Mesenteric fat pad (tissue), 1 donor: ENCODE data around the gene PTAR1. TPM values are rescaled to one million over a fixed set of nuclear protein-coding genes. Genes with fewer than 3 reads are reported as not detected.

Experiments used
- DNase-seq: peaks from one replicate; pipeline ENCODE4 v3.0.0-alpha.2; 2020; ENCODE audit warnings: low spot score
- total RNA-seq: library from RNA; stranded (reverse); fragmentation: NEBNext Ultra II Directional; extraction: Animal tissue kit (Norgen Biotek cat#: 25700); gene quantifications from one replicate; pipeline ENCODE4 v1.2.1, GENCODE V29; 2021
- donor health status: DM: yes; HTN: yes; CAD: no.

Gene PTAR1
- total RNA-seq, 1 donor from 2014 or later: 51.6 TPM

GRCh38 chr9:69753830-69754229 is 6.0 kb downstream of the PTAR1 start:
- no peak for DNase-seq

DNA sequence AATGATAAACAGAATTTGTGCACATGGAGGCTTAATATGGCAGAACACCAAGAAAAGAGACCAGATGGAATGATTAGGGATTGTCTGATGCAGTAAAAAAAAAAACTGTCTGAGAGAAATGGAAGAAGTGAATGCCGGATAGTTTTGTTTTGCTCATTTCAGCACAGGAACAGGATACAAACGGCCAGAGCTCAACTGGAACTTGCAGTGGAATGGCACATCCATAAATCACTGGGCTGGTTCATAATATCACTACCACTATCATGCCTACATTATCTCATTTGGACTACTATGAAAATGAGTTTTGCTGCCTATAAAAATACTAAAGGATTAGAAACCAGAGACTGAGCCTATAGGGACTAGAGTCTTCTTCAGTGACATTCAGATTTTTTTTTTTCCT is 9.7 kb downstream of the PTAR1 start:
- DNase-seq: no peak

DNA sequence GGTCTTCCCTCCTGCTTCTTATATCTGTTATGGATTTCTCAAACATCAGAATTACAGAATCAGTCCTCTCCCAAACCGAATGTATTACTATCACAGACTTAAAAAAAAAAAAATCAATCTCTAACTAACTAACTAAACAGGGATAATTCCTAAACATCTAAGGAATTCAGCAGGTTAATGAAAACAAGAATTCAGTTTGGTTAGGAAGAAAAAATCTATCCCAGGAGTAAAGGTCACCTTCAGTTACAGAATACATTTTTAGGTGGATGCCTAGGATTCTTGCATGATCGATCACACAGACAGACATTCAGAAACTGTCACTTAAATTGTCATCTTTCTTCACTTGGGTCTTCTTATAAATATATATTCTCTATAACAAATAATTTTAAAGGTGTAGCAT is 11.5 kb downstream of the PTAR1 start:
- no peak for DNase-seq

DNA sequence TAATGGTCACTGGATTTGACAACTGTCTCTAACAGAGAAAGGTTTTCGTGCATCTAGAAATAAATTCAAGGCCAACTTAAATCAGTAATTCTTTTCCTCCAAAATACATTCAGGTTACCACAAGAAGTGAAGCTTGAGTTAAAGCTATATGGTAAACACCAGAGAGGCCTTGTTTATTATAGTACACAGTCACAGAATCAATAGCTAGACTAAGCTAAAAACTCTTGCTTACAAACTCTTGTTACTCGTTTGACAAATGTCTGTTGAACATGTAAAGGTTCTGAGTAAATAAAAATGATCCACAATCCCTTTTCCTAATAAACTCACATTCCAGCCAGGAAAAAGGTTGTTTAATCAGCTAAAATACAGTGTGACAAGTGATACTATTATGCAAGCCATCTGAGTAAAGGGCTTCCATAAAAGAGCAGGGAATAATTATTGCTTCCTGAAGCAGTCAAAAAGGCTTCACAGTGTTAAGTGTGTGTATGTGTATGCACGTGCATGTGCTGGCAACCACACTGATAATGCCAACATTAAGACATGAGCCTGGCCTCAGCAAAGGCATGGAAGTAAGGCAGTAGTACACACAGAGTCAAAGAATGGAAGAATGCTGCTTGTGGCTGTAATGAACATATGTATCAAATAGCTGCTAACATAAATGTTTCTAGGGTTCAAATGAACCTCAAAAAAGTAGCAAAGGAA is 12.8 kb downstream of the PTAR1 start:
- DNase-seq: no peak

DNA sequence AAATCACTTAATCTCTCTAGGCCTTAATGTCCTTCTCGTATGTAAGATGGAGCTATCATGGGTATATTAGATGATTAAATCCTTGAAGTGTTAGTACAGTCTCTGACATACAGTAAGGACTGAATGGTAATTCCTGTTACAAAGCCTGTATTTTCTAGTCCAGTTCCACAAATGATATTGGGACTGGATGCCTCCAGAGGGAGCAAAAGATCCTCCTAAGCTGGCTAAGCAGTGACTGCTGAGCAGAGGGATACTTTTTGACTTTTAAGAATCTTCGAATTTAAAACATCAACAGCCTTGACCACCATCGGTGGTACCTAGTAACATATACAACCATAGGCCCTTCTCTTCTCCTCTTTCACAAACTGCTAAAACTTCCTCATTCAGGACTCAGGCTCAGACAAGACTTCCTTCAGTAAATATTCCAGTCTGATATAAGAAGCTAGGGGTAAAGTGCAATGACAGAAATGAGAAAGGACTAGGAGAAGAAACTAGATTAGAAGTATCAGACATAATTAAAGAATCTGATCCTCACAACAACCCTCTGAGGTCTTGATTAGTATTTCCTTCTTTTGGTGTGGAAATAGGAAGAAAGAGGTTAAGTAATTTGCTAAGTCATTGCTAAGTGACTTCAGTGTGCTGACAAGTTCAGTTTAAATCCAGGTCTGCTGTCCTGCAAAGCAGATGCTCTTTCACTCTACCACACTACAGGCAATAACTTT is 13.9 kb downstream of the PTAR1 start:
- DNase-seq: no peak

GRCh38 chr9:69744688-69745380 is 15.0 kb downstream of the PTAR1 start:
- no peak for DNase-seq

GRCh38 chr9:69743930-69744329 is 15.9 kb downstream of the PTAR1 start:
- DNase-seq: no peak

- DNase-seq: no peak
Observed at GRCh38 chr9:69740872-69741505, 18.8 kb downstream of the PTAR1 start.

- no peak for DNase-seq
Observed at GRCh38 chr9:69731348-69731747, 28.5 kb downstream of the PTAR1 start.

DNA sequence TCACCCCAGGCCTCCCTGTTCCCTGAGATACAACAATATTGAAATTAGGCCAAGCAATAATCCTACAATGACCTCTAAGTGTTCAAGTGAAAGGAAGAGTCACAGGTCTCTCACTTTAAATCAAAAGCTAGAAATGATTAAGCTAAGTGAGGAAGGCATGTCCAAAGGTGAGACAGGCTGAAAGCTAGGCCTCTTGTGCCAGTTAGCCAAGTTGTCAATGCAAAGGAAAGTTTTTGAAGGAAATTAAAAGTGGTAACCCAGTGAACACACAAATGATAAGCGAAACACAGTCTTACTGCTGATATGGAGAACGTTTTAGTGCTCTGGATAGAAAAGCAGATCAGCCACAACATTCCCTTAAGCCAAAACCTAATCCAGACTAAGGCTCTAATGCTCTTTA is 39.8 kb downstream of the PTAR1 start:
- no peak for DNase-seq

DNA sequence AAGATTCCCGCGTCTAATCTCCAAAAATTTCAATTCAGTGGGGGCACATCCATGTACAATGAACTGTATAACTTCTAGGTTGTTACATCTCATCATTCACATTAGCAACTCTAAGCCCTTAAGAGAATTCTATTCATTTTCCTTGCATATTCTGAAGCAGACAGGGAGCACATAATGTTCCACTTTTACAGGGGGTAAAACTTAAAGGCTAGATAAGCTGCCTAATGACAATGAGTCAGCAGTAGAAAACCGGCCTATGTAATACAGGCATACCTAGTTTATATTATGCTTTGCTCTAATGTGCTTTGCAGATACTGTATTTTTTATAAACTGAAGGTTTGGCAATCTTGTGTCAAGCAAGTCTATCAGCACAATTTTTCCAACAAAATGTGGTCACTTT is 40.4 kb downstream of the PTAR1 start:
- DNase-seq: no peak

DNA sequence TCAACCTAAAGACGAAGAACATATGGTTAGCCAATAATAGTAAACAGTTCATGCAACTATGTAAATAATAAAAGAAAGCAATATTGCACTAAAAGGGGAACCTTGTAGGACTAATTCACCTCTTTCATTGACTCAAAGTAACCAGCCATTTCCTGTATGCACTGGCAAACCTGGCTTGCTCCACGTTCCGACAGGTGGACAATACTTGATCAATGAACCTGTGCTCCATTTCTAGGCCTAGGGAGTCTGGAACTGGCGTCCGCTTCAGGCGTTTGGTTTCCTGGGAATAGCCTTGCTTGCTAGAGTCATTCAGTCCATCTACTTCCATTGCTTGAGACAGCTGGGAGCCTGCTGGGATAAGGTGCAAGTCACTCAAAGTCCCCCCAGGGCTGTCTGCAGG is 41.6 kb downstream of the PTAR1 start:
- no peak for DNase-seq

DNA sequence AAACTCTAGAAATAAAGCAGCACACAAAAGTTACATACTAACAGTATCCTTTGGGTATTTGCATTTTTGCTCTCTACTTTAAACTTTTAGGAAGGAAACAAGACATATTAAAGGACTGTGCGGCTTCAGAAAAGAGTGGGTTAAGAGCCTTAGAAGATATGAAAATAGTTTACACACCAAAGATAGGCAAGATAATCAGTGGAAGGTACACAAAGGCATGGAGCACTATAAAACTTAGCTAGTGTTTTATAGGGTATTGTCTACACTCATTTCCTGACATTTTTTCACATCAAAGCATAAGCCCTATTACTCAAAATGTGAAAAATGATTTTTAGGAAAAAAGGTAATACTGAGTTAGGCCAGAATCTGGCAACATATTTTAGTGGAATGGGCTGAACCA is 44.0 kb downstream of the PTAR1 start:
- no peak for DNase-seq

DNA sequence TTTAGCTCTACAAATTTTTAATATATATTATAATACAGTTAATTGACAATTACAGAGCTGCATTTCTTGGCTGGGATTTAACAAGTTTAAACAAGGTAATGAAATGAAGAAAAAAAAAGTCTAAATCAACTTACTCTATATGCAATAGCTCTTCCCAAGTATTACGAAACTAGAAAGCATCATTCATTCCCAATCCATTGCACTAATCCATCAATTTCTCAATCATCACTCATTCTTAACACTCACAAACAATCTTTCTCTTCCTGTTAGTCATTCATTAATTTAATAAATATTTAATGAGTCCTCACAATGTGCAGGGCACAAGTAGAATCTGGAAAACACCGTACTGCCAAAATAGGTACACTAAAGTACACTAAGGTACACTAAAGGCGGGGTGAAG is 44.7 kb downstream of the PTAR1 start:
- DNase-seq: no peak

GRCh38 chr9:69697475-69697874 is 62.3 kb downstream of the PTAR1 start:
- DNase-seq: no peak

DNA sequence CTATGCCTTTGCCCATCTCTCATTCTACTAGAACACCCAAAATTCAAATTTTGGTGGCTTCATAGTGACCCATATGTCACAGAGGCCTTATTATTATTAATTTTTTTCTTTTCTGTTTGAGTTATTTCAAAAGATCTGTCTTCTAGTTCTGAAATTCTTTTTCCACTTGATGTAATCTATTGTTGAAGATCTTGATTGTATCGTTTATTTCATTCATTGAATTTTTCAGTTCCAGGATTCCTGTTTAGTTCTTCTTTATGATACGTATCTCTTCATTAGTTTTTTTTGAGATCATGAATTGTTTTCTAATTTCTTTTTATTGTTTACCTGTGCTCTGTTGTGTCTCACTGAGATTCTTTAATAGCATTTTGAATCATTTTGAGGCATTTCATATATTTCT is 63.0 kb downstream of the PTAR1 start:
- DNase-seq: no peak

DNA sequence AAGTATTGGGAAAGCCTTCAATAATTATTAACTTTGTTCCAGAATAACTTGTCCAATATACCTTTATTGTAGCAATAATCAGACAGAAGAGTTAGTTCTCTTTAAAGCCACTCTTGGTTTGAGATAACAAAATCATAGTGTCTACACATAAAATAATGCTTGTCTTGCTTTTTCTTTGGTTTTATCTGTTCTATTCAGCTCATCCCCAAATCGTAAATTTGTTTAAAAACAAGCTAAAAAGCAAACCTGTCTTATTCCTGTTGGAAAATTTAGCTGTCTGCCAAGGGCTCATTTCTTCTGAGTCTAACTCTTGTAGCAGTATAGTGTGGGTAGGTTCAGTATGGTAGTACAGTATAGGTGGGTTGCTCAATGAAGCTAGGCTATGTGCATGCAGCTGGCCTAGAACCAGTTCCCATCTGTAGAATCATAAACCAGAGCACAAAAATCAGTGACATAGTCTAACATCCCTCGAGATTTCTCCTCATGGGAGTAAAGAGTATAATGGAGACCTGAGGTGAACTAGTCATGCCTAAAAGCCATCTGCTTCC is 69.7 kb downstream of the PTAR1 start:
- DNase-seq: no peak

- no peak for DNase-seq
Observed at GRCh38 chr9:69683927-69684326, 75.9 kb downstream of the PTAR1 start.

DNA sequence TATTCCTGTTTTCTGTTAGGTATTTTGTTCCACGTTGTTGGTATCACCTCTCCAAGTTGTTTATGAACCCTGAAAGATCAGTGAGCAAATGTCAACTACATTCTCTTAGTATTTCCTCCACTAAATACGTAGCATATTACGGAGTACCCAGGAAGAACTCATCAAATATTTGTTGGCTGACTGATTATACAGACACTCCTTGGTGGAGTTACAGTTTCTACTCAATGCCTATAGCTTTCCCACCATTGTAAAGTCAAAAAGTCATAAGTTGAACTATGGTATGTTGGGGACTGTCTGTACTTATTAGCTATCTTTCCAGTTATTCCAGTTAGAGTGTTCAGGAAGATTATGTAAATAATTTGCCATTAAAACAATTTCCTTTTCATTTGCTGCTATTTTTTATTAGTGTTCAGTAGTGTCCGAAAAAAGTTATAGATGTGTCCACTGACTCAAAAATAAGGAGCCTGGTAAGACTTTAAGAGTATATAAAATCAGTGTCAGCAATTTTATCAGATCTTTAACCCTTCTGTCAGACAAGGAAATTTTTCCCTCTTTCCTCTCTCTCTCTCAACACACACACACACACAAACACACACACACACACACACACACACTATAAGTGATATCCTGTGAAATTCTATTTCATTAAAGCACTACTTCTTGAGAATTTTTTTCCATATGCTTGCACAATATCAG is 80.8 kb downstream of the PTAR1 start:
- no peak for DNase-seq

DNA sequence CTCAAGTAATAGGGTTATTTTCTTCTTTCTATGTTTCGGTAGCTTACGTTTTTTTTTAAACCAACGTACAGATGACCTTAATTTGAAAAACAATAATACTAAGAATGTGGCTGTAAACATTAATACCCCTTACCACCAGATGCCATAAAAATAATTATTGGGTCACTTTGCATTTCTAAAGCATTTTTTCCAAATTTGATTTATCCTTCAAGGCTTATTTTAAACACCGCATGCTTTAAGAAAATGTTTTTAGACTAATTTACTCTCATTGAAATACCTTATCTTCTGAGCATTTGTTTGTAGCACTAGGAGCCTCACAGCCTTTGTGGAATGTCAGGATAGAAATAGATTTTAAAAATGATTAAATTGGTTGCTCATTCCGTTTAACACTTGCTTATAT is 81.9 kb downstream of the PTAR1 start:
- no peak for DNase-seq

- no peak for DNase-seq
Observed at GRCh38 chr9:69675563-69675962, 84.2 kb downstream of the PTAR1 start.
